Posterior vena cava (tissue), 2 donors: Measurements from ENCODE around the gene WDR64. TPM values are rescaled to one million over a fixed set of nuclear protein-coding genes. Genes with fewer than 3 reads are reported as not detected.
"Not testable (repeated sequence)": the region's sequence is repeated elsewhere in the genome, so short reads cannot be mapped to it uniquely, and the experiment has no call there.

Source experiments
- DNase-seq: peaks from one replicate; pipeline ENCODE4 v3.0.0-alpha.2; 2020; ENCODE audit warnings: low spot score
- intact Hi-C, 2 donors: fragments of 100-400 bp; cut with DNase I; formaldehyde crosslinking; loops; one replicate each; pipeline versions ENCODE4 v1.14.1 to v1.14.2; 2022 to 2023
- total RNA-seq, 2 donors: library from RNA; stranded (reverse); fragmentation: NEBNext Ultra II Directional; extraction: Animal tissue kit (Norgen Biotek cat#: 25700); gene quantifications; one replicate each; pipeline ENCODE4 v1.2.1, GENCODE V29; 2021
- donor health status: DM: yes; HTN: yes; CAD: no.
- donor health status: DM: yes; HTN: yes; CAD: no.

Gene WDR64
- total RNA-seq, 2 donors from 2014 or later, result not detected

DNA sequence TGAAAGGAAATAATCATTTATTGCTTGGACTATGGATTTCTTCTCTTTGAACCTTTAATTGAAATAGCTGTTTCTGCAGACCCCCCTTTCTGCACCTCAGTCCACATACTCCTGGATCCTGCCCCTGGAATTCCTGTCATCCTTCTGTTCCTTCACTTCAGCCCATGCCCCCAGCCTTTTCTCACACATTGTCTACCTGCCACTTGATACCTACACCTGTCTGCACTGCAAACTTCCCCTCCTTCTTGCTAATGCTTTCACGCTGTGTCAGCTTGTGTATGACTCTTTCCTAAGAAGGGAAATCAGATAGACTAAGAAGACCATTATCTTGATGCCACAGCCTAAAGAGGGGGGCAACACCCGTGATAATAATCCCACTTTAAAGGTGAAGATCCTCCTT, 115.7 kb downstream of the WDR64 start:
- intact Hi-C loops, result no loop called here
- no peak for DNase-seq

DNA sequence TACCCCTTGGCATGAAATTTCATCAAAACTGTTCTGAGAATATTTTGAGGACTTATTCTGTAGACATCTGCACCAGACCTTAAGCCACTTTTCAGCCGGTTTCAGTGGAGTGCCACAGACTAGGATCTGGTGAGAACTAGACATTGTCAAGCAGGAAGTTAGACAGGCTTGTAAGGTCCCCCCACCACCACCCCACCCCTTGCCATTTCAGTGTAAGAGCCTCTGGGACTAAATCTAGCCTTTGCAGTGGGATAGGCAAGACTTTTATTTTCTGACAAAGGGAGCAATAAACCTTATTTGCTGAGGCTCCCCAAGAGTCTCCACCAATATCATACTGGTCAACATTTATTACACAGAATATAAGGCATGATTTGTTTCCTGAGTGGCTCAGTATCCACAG, 118.0 kb downstream of the WDR64 start:
- DNase-seq, result no peak
- intact Hi-C loops, result no loop called here

GRCh38 chr1:241771117-241771516, 119.0 kb downstream of the WDR64 start:
- intact Hi-C loops, result no loop called here
- no peak for DNase-seq

- DNase-seq, result no peak
- intact Hi-C loops, result no loop called here
These were observed 120.9 kb downstream of the WDR64 start for GRCh38 chr1:241772932-241773500.

- intact Hi-C loops, result no loop called here
- no peak for DNase-seq
These were observed 121.9 kb downstream of the WDR64 start for GRCh38 chr1:241773991-241774390.

GRCh38 chr1:241775021-241775420, 122.9 kb downstream of the WDR64 start:
- DNase-seq, result no peak
- intact Hi-C loops, result no loop called here

GRCh38 chr1:241776911-241777310, 124.8 kb downstream of the WDR64 start:
- no peak for DNase-seq
- intact Hi-C loops, result no loop called here

DNA sequence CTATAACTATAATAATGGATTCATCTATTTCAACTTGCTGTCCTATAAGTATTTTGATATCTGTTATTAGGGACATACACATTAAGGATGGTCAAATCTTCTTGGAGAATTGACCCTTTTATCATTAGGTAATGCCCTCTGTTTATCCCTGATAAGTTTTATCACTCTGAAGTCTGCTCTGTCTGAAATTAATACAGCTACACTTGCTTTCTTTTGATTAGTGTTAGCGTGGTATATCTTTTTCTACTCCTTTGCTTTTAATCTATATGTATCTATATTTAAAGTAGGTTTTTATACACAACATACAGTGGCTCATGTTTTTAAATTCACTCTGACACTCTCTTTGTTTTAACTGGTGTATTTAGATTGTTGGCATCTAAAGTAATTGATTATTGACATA, 126.0 kb downstream of the WDR64 start:
- no peak for DNase-seq
- intact Hi-C loops, result no loop called here

DNA sequence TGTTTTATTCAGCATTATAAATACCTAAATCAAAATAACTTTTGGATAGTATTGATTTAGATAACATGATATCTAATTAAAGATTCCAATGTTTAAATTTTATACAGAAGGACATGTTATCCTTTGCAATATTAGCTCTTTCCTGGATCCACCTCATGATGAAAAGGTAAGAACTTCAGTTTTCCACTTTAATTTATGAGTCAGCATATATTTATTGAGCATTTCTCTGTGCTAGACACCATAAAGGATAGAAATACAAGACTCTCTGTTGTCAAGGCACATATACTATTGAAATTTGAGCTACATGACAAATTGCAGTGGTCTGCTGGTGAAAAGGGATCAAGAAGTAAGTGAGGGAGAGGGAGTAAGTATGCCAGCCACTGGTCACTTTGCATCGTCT, 127.8 kb downstream of the WDR64 start:
- intact Hi-C loops, result no loop called here
- DNase-seq, result no peak

- no peak for DNase-seq
- intact Hi-C loops, result no loop called here
These were observed 130.3 kb downstream of the WDR64 start for GRCh38 chr1:241782396-241782795.

- intact Hi-C loops, result no loop called here
- no peak for DNase-seq
These were observed 135.6 kb downstream of the WDR64 start for GRCh38 chr1:241787691-241788090.

DNA sequence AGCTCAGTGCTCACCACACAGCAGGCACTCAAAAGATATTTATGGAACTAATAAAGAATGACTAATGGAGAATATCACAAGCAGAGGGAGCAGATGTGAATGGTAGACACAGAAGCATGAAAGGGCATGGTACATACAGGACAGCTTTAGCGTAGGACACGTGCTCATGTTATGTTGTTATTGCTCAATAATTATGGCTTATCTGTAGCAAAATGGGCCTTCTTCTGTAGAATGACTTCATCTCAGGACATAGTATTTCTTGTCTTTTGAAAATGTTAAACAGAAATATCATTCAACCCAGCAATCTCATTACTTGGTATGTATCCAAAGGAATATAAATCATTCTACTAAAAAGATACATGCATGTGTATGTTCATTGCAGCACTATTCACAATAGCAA, 137.0 kb downstream of the WDR64 start:
- intact Hi-C loops, result no loop called here
- no peak for DNase-seq

DNA sequence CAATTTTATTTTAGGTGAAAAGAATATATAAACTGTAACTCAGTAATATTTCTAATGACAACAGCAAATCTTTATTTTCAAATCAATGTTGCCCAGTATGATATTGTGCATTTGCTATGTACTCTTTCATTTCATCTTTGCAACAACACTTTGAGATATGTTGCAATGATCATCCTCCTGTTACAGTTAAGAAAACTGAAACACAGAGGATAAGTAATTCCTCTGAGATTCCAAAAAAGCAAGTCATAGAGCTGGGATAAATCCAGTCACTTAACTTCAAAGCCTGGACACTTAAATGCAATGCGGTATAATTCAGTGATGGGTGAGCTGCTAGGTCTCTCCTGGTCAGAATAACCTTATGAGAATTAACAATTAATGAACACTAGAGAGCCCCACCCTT, 147.3 kb downstream of the WDR64 start:
- DNase-seq, result no peak
- intact Hi-C loops, result no loop called here

DNA sequence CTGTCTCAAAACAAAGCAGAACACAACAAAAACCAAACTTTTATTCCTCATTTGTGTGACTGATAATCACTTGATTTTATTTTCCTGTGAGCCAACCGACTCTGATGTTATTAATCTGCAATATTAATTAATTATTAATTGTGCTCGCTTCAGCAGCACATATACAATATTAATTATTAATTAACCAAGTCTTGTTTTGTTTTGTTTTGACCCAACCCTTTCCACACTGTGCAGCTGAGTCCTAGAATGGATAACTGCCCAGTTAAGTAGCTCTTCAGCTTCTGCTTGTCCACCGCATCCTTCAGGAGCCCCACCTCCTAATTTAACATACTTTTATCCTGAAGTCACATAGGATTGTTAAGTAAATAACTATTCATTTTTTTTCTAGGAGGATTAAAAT, 148.6 kb downstream of the WDR64 start:
- intact Hi-C loops, result no loop called here
- DNase-seq, result no peak

- intact Hi-C loops, result no loop called here
These were observed 150.8 kb downstream of the WDR64 start for GRCh38 chr1:241802863-241803262.

DNA sequence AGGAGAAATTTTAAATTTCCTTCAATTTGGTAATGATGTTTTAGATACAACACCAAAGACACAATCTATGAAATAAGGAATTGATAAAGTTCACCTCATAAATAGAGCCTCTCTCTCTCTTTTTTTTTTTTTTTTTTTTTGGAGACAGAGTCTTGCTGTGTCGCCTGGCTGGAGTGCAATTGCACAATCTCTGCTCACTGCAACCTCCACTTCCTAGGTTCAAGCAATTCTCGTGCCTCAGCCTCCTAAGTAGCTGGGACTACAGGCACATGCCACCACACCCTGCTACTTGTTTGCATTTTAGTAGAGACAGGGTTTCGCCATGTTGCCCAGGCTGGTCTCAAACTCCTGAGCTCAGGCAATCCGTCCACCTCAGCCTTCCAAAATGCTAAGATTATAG, 152.6 kb downstream of the WDR64 start:
- intact Hi-C loops, DNase-seq: not testable (repeated sequence)

More at GRCh38 chr1:241802863-241803262, 150.8 kb downstream of the WDR64 start:
- no peak for DNase-seq

DNA sequence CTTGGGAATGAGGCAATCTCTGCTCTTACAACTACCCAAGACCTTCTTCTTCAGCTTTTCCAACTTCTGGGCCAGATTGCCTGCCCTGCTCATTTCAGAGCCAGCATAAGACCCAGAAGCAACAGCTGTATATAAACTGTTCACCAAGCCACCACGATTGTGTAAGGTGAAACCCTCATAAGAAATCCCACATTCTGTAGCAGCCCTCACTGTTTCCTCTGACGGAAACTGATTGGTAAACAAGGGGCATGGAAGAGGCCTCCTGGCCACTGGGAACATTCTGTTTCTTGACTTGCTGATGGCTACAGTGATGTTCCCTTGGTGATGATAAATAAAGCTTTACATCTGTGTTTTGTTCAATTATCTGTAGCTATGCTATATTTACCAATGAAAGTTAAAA, 156.2 kb downstream of the WDR64 start:
- intact Hi-C loops, result no loop called here
- DNase-seq, result no peak

GRCh38 chr1:241810769-241811405, 158.8 kb downstream of the WDR64 start:
- intact Hi-C loops, result no loop called here
- DNase-seq, result no peak

DNA sequence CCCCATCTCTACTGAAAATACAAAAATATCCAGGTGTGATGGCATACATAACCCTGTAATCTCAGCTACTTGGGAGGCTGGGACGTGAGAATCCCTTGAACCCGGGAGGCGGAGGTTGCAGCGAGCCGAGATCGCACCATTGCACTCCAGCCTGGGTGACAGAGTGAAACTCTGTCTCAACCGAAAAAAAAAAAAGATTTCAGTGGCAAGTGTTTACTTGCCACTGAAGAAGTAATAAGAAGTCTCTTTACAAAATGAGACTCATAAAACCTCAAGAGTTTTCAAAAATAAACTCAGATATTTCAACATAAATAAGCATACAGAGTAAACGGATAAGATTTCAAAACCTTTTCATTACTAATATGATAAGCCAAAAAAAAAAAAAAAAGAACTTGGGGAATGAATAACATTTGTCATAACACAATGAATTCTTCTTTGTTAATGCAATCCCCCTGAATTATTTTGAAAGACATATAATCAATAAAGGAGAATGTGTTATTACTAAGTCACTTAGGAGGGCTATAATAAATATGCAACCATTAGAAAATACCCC, 161.8 kb downstream of the WDR64 start:
- intact Hi-C loops, result no loop called here
- DNase-seq, result no peak

GRCh38 chr1:241816008-241816407, 163.9 kb downstream of the WDR64 start:
- intact Hi-C loops, result no loop called here
- no peak for DNase-seq

- intact Hi-C loops, result no loop called here
- no peak for DNase-seq
These were observed 165.3 kb downstream of the WDR64 start for GRCh38 chr1:241817331-241817792.
